HL-60 (cell line): ENCODE measurements around the gene ABLIM1.
A peak's percentile ranks its signal among the peaks of the same experiment; 100 is the strongest.

Experiments used
- DNase-seq, 2 experiments: peaks; one replicate each; pipeline ENCODE4 v3.0.0-alpha.2; 2010 to 2020; ENCODE audit warnings: low read depth in 1 of 2, low spot score in 1 of 2
- H3K27ac ChIP-seq: fragments of 250-450 bp; sonication (Bioruptor Pico); replicated peaks from 2 replicates; pipeline ENCODE4 v1.5.1; 2020; ENCODE audit warnings: mild to moderate bottlenecking, moderate library complexity
- H3K27me3 ChIP-seq: fragments of 250-450 bp; sonication (Bioruptor Pico); 2 replicates; pipeline ENCODE4 v1.5.1; 2021; ENCODE audit warnings: mild to moderate bottlenecking, moderate library complexity; ENCODE audit not compliant: insufficient read depth, poor library complexity, severe bottlenecking
- H3K4me3 ChIP-seq: replicated peaks from 2 replicates; pipeline ENCODE4 v1.5.1; 2011; ENCODE audit warnings: mild to moderate bottlenecking, control low read depth, low read length; ENCODE audit not compliant: insufficient read depth
- CTCF ChIP-seq: IDR thresholded peaks from one replicate; pipeline ENCODE4 v1.5.1; 2011; ENCODE audit warnings: low read length, control low read depth, inconsistent platforms; ENCODE audit not compliant: insufficient read depth
- GABPA ChIP-seq: IDR thresholded peaks from 2 replicates; pipeline ENCODE4 v1.6.1; 2012; ENCODE audit warnings: low read depth
- POLR2AphosphoS5 ChIP-seq: IDR thresholded peaks from 2 replicates; pipeline ENCODE4 v1.6.1; 2012; ENCODE audit warnings: low read depth
- SPI1 ChIP-seq: IDR thresholded peaks from 2 replicates; pipeline ENCODE4 v1.6.1; 2012; ENCODE audit warnings: low read depth, mild to moderate bottlenecking, borderline replicate concordance
- TF ChIP-seq, protein P1 (sequence below): IDR thresholded peaks from 2 replicates; pipeline ENCODE4 v1.6.1; 2012; ENCODE audit warnings: low read depth; ENCODE audit not compliant: insufficient replicate concordance

The ABLIM1 gene

DNA sequence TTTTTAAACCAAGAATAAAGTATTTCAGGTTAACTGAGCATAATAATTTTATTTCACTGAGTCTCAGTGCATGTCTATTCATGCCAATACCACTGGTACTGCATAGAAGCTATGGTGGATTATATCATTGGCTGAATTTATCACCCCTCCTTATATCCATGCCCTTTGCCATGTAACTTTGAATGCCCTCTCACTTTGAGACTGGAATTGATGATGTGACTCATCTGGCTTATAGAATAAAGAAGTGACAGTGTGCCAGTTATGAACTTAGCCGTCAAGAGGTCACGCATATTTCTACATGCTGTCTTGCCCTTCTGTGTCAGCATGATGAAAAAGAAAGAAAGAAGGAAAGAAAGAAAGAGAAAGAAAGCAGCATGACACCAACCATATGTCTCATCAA lies 20.7 kb upstream of the ABLIM1 start:
- DNase-seq, result no peak
- TF ChIP-seq POLR2AphosphoS5, result no peak
- TF ChIP-seq, protein P1, sequence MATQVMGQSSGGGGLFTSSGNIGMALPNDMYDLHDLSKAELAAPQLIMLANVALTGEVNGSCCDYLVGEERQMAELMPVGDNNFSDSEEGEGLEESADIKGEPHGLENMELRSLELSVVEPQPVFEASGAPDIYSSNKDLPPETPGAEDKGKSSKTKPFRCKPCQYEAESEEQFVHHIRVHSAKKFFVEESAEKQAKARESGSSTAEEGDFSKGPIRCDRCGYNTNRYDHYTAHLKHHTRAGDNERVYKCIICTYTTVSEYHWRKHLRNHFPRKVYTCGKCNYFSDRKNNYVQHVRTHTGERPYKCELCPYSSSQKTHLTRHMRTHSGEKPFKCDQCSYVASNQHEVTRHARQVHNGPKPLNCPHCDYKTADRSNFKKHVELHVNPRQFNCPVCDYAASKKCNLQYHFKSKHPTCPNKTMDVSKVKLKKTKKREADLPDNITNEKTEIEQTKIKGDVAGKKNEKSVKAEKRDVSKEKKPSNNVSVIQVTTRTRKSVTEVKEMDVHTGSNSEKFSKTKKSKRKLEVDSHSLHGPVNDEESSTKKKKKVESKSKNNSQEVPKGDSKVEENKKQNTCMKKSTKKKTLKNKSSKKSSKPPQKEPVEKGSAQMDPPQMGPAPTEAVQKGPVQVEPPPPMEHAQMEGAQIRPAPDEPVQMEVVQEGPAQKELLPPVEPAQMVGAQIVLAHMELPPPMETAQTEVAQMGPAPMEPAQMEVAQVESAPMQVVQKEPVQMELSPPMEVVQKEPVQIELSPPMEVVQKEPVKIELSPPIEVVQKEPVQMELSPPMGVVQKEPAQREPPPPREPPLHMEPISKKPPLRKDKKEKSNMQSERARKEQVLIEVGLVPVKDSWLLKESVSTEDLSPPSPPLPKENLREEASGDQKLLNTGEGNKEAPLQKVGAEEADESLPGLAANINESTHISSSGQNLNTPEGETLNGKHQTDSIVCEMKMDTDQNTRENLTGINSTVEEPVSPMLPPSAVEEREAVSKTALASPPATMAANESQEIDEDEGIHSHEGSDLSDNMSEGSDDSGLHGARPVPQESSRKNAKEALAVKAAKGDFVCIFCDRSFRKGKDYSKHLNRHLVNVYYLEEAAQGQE, result no peak
- TF ChIP-seq CTCF, result no peak
- TF ChIP-seq GABPA, result no peak
- no peak for TF ChIP-seq SPI1
- Histone ChIP-seq H3K27me3 (peaks cover 2% of the 10 kb centered on the region), H3K27ac (no peak overlapping the region), H3K4me3 (no peak overlapping the region)

GRCh38 chr10:114678336-114678735 lies 20.3 kb upstream of the ABLIM1 start:
- no peak for DNase-seq
- no peak overlapping the region for H3K27ac ChIP-seq
- H3K27me3 ChIP-seq, result peaks cover 2% of the 10 kb centered on the region
- no peak for TF ChIP-seq SPI1
- no peak for TF ChIP-seq POLR2AphosphoS5
- no peak for TF ChIP-seq GABPA
- TF ChIP-seq, protein P1, result no peak
- TF ChIP-seq CTCF, result no peak
- no peak overlapping the region for H3K4me3 ChIP-seq

- Histone ChIP-seq H3K4me3 (no peak overlapping the region), H3K27me3 (peaks cover 2% of the 10 kb centered on the region), H3K27ac (no peak overlapping the region)
- DNase-seq, result peak in 1 of 2 experiments; percentile 51
- TF ChIP-seq, protein P1, result no peak
- no peak for TF ChIP-seq POLR2AphosphoS5
- TF ChIP-seq GABPA, result no peak
- TF ChIP-seq SPI1, result no peak
- no peak for TF ChIP-seq CTCF
Observed at GRCh38 chr10:114674346-114674745, 16.3 kb upstream of the ABLIM1 start.
